Activated B cell treated with CpG ODN at 0.5 μM for 24 hours (primary cell): ENCODE data around the gene OR10G3. TPM values are rescaled to one million over a fixed set of nuclear protein-coding genes. Genes with fewer than 3 reads are reported as not detected.
A peak's percentile ranks its signal among the peaks of the same experiment; 100 is the strongest.
"Not testable (repeated sequence)": the region's sequence is repeated elsewhere in the genome, so short reads cannot be mapped to it uniquely, and the experiment has no call there.

Experiments used
- ATAC-seq: fragments of 200-7000 bp; cut with Tn5 transposase; one replicate; pipeline ENCODE4 v1.10.0; 2021; ENCODE audit warnings: low read depth, mild to moderate bottlenecking, moderate library complexity
- CTCF ChIA-PET: fragments of 350-600 bp; sonication (Branson Sonifier 250); formaldehyde crosslinking; loops from one replicate; lab custom pipeline; 2021; ENCODE audit warnings: antibody characterized with exemption; lab: Charles Lee
- POLR2A ChIA-PET: fragments of 350-600 bp; sonication (Branson Sonifier 250); formaldehyde crosslinking; loops from one replicate; lab custom pipeline; 2021; ENCODE audit warnings: antibody characterized with exemption; lab: Charles Lee
- DNase-seq: peaks from one replicate; pipeline ENCODE4 v3.0.0; 2022
- H3K27ac Mint-ChIP-seq: one replicate; pipeline ENCODE4 v1.8.0; 2020; ENCODE audit warnings: mixed read lengths
- H3K27me3 Mint-ChIP-seq: one replicate; pipeline ENCODE4 v1.8.0; 2021; ENCODE audit warnings: mixed read lengths
- H3K36me3 Mint-ChIP-seq: one replicate; pipeline ENCODE4 v1.8.0; 2021; ENCODE audit warnings: low read depth, mixed read lengths
- H3K4me1 Mint-ChIP-seq: one replicate; pipeline ENCODE4 v1.8.0; 2021; ENCODE audit warnings: mixed read lengths
- H3K4me3 Mint-ChIP-seq: one replicate; pipeline ENCODE4 v1.8.0; 2020; ENCODE audit warnings: mild to moderate bottlenecking, mixed read lengths
- H3K9me3 Mint-ChIP-seq: one replicate; pipeline ENCODE4 v1.8.0; 2020; ENCODE audit warnings: mixed read lengths
- CTCF ChIP-seq: fragments of 200-600 bp; IDR thresholded peaks from one replicate; pipeline ENCODE4 v1.8.0; 2022; ENCODE audit warnings: antibody characterized with exemption, mild to moderate bottlenecking
- intact Hi-C: fragments of 100-400 bp; cut with micrococcal nuclease; formaldehyde crosslinking; loops from one replicate; pipeline ENCODE4 v1.15.1; 2024
- total RNA-seq: library from RNA; stranded (reverse); gene quantifications from 2 replicates; pipeline ENCODE4 v1.2.3, GENCODE V29; 2022

The OR10G3 gene
- total RNA-seq: not detected in 2 replicates

GRCh38 chr14:21579976-21580375 is at the start of gene OR10G3:
OR10G3 (minus strand) TSS chr14:21580076; CDS start chr14:21570744, 9,332 bp downstream.
- H3K27me3 Mint-ChIP-seq: peaks cover 9% of the 10 kb centered on the region
- no peak for DNase-seq
- CTCF ChIA-PET: no interaction called here
- H3K36me3 Mint-ChIP-seq: no peaks in the 10 kb centered on the region
- POLR2A ChIA-PET: no interaction called here
- no peak within 1 kb of the TSS for H3K4me3 Mint-ChIP-seq
- intact Hi-C loops: no loop called here
- no peak for ATAC-seq
- H3K4me1 Mint-ChIP-seq: no peaks in the 10 kb centered on the region
- no peaks in the 10 kb centered on the region for H3K9me3 Mint-ChIP-seq
- TF ChIP-seq CTCF: no peak
- peak within 1 kb of the TSS; percentile 27 for H3K27ac Mint-ChIP-seq

GRCh38 chr14:21626491-21627230 is 46.8 kb upstream of the OR10G3 start:
- no peaks in the 10 kb centered on the region for H3K4me1 Mint-ChIP-seq

GRCh38 chr14:21617614-21618013 is 37.7 kb upstream of the OR10G3 start:
- CTCF ChIA-PET: no interaction called here
- peaks cover 21% of the 10 kb centered on the region for H3K27me3 Mint-ChIP-seq
- POLR2A ChIA-PET: no interaction called here

More at GRCh38 chr14:21626491-21627230, 46.8 kb upstream of the OR10G3 start:
- Mint-ChIP-seq H3K27ac (no peak overlapping the region), H3K4me3 (no peak overlapping the region), H3K36me3 (no peaks in the 10 kb centered on the region), H3K27me3 (peaks cover 12% of the 10 kb centered on the region), H3K9me3 (peaks cover 4% of the 10 kb centered on the region)
- intact Hi-C loops: no loop called here
- TF ChIP-seq CTCF: no peak
- CTCF ChIA-PET: no interaction called here
- DNase-seq (no peak), ATAC-seq (no peak)
- POLR2A ChIA-PET: no interaction called here

GRCh38 chr14:21614240-21614639 is 34.4 kb upstream of the OR10G3 start:
- Mint-ChIP-seq H3K36me3 (no peaks in the 10 kb centered on the region), H3K9me3 (no peaks in the 10 kb centered on the region), H3K4me1 (no peaks in the 10 kb centered on the region), H3K4me3 (no peak overlapping the region), H3K27me3 (peaks cover 19% of the 10 kb centered on the region), H3K27ac (no peak overlapping the region)
- ATAC-seq: no peak
- ChIA-PET POLR2A (no interaction called here), CTCF (no interaction called here)
- intact Hi-C loops: no loop called here
- no peak for TF ChIP-seq CTCF
- no peak for DNase-seq

More at GRCh38 chr14:21617614-21618013, 37.7 kb upstream of the OR10G3 start:
- DNase-seq (no peak), ATAC-seq (no peak)
- intact Hi-C loops: no loop called here
- Mint-ChIP-seq H3K4me1 (no peaks in the 10 kb centered on the region), H3K36me3 (no peaks in the 10 kb centered on the region), H3K4me3 (no peak overlapping the region), H3K9me3 (no peaks in the 10 kb centered on the region), H3K27ac (no peak overlapping the region)
- no peak for TF ChIP-seq CTCF

- H3K4me3 Mint-ChIP-seq: no peak overlapping the region
- ChIA-PET CTCF (no interaction called here), POLR2A (no interaction called here)
- intact Hi-C loops: no loop called here
- H3K4me1 Mint-ChIP-seq: no peaks in the 10 kb centered on the region
- H3K27ac Mint-ChIP-seq: no peak overlapping the region
- H3K27me3 Mint-ChIP-seq: peaks cover 22% of the 10 kb centered on the region
- no peak for TF ChIP-seq CTCF
- no peak for DNase-seq
- ATAC-seq: no peak
- no peaks in the 10 kb centered on the region for H3K36me3 Mint-ChIP-seq
- H3K9me3 Mint-ChIP-seq: no peaks in the 10 kb centered on the region
Measured at GRCh38 chr14:21612324-21612723, 32.4 kb upstream of the OR10G3 start.

GRCh38 chr14:21602181-21602580 is 22.3 kb upstream of the OR10G3 start:
- ATAC-seq, H3K36me3 Mint-ChIP-seq, DNase-seq, POLR2A ChIA-PET, H3K27ac Mint-ChIP-seq, CTCF ChIA-PET, H3K4me1 Mint-ChIP-seq, intact Hi-C loops, H3K9me3 Mint-ChIP-seq, H3K4me3 Mint-ChIP-seq: not testable (repeated sequence)
- H3K27me3 Mint-ChIP-seq: peaks cover 11% of the 10 kb centered on the region
